ENCODE data around the gene SLAMF9.
A peak's percentile ranks its signal among the peaks of the same experiment; 100 is the strongest.

Gene SLAMF9

GRCh38 chr1:159941591-159942560, 12.2 kb downstream of the SLAMF9 start:
- no peaks in the 10 kb centered on the region for H3K36me3 ChIP-seq
- H3K27me3 ChIP-seq = no peaks in the 10 kb centered on the region
- peaks cover 87% of the 10 kb centered on the region for H3K4me1 ChIP-seq
- no peaks in the 10 kb centered on the region for H4K20me1 ChIP-seq
- peak overlapping the region; percentile 81 for H3K4me2 ChIP-seq
- H3K4me3 ChIP-seq = 0 out of 2 replicates have a peak overlapping the region, but pooled peaks have one; percentile 3
- H3K27ac ChIP-seq = peak overlapping the region; percentile 29; the same call in 1 of the 2 replicates
- H3K9ac ChIP-seq = no peak overlapping the region
- TF ChIP-seq Cebpa-rat (IDR thresholded peaks at IDR 0.05) = no peak
- H3K9me3 ChIP-seq = no peaks in the 10 kb centered on the region

- no peaks in the 10 kb centered on the region for H3K27me3 ChIP-seq
- no peaks in the 10 kb centered on the region for H3K36me3 ChIP-seq
- 0 out of 2 replicates have a peak overlapping the region, but pooled peaks have one; percentile 29 for H3K27ac ChIP-seq
- H4K20me1 ChIP-seq = no peaks in the 10 kb centered on the region
- no peak for TF ChIP-seq Cebpa-rat (IDR thresholded peaks at IDR 0.05)
- no peaks in the 10 kb centered on the region for H3K9me3 ChIP-seq
- H3K4me3 ChIP-seq = 0 out of 2 replicates have a peak overlapping the region, but pooled peaks have one; percentile 3
- peak overlapping the region; percentile 81 for H3K4me2 ChIP-seq
- H3K9ac ChIP-seq = no peak overlapping the region
- peaks cover 91% of the 10 kb centered on the region for H3K4me1 ChIP-seq
These were observed 12.9 kb downstream of the SLAMF9 start for GRCh38 chr1:159941141-159941540.

GRCh38 chr1:159940006-159940620, 13.9 kb downstream of the SLAMF9 start:
- H3K9me3 ChIP-seq = no peaks in the 10 kb centered on the region
- no peak overlapping the region for H3K4me3 ChIP-seq
- TF ChIP-seq Cebpa-rat (IDR thresholded peaks at IDR 0.05) = no peak
- no peaks in the 10 kb centered on the region for H3K27me3 ChIP-seq
- H4K20me1 ChIP-seq = no peaks in the 10 kb centered on the region
- H3K4me2 ChIP-seq = peak overlapping the region; percentile 81
- no peak overlapping the region for H3K27ac ChIP-seq
- no peak overlapping the region for H3K9ac ChIP-seq
- peaks cover 4% of the 10 kb centered on the region; the same call in 1 of the 2 replicates for H3K36me3 ChIP-seq
- H3K4me1 ChIP-seq = peaks cover 90% of the 10 kb centered on the region

GRCh38 chr1:159939678-159940002, 14.4 kb downstream of the SLAMF9 start:
- H3K4me3 ChIP-seq = no peak overlapping the region
- peaks cover 8% of the 10 kb centered on the region for H3K36me3 ChIP-seq
- TF ChIP-seq Cebpa-rat (IDR thresholded peaks at IDR 0.05) = no peak
- no peaks in the 10 kb centered on the region for H3K27me3 ChIP-seq
- H4K20me1 ChIP-seq = no peaks in the 10 kb centered on the region
- H3K4me1 ChIP-seq = peaks cover 90% of the 10 kb centered on the region
- no peaks in the 10 kb centered on the region for H3K9me3 ChIP-seq
- peak overlapping the region; percentile 81; the same call in 1 of the 2 replicates for H3K4me2 ChIP-seq
- no peak overlapping the region for H3K27ac ChIP-seq
- H3K9ac ChIP-seq = no peak overlapping the region

GRCh38 chr1:159938905-159939677, 14.9 kb downstream of the SLAMF9 start:
- no peak overlapping the region for H3K4me3 ChIP-seq
- H4K20me1 ChIP-seq = no peaks in the 10 kb centered on the region
- H3K36me3 ChIP-seq = peaks cover 13% of the 10 kb centered on the region
- H3K4me2 ChIP-seq = no peak overlapping the region
- no peak overlapping the region for H3K27ac ChIP-seq
- H3K27me3 ChIP-seq = no peaks in the 10 kb centered on the region
- no peak for TF ChIP-seq Cebpa-rat (IDR thresholded peaks at IDR 0.05)
- peaks cover 90% of the 10 kb centered on the region for H3K4me1 ChIP-seq
- H3K9me3 ChIP-seq = no peaks in the 10 kb centered on the region
- H3K9ac ChIP-seq = no peak overlapping the region

GRCh38 chr1:159938211-159938852, 15.7 kb downstream of the SLAMF9 start:
- 0 out of 2 replicates have a peak overlapping the region, but pooled peaks have one; percentile 55 for H3K9ac ChIP-seq

GRCh38 chr1:159937054-159937750, 16.8 kb downstream of the SLAMF9 start:
- Histone ChIP-seq H3K4me2 (peak overlapping the region; percentile 93), H3K27me3 (no peaks in the 10 kb centered on the region), H3K4me3 (peak overlapping the region; percentile 52), H3K9me3 (no peaks in the 10 kb centered on the region), H3K9ac (peak overlapping the region; percentile 55), H4K20me1 (no peaks in the 10 kb centered on the region), H3K36me3 (peaks cover 13% of the 10 kb centered on the region), H3K27ac (peak overlapping the region; percentile 76), H3K4me1 (peaks cover 89% of the 10 kb centered on the region)
- TF ChIP-seq Cebpa-rat (IDR thresholded peaks at IDR 0.05) = no peak

More at GRCh38 chr1:159938211-159938852, 15.7 kb downstream of the SLAMF9 start:
- Histone ChIP-seq H4K20me1 (no peaks in the 10 kb centered on the region), H3K4me2 (peak overlapping the region; percentile 93), H3K36me3 (peaks cover 13% of the 10 kb centered on the region), H3K27me3 (no peaks in the 10 kb centered on the region), H3K4me1 (peaks cover 90% of the 10 kb centered on the region), H3K27ac (peak overlapping the region; percentile 76), H3K4me3 (peak overlapping the region; percentile 52), H3K9me3 (no peaks in the 10 kb centered on the region)
- TF ChIP-seq Cebpa-rat (IDR thresholded peaks at IDR 0.05) = no peak

GRCh38 chr1:159936273-159936904, 17.6 kb downstream of the SLAMF9 start:
- Histone ChIP-seq H3K4me3 (peak overlapping the region; percentile 52; the same call in 1 of the 2 replicates), H3K4me2 (peak overlapping the region; percentile 93), H3K27ac (peak overlapping the region; percentile 76), H3K27me3 (no peaks in the 10 kb centered on the region), H4K20me1 (no peaks in the 10 kb centered on the region), H3K9ac (peak overlapping the region; percentile 55; the same call in 1 of the 2 replicates), H3K4me1 (peaks cover 81% of the 10 kb centered on the region), H3K9me3 (no peaks in the 10 kb centered on the region), H3K36me3 (peaks cover 19% of the 10 kb centered on the region)
- TF ChIP-seq Cebpa-rat (IDR thresholded peaks at IDR 0.05) = no peak
